OCI-LY1 (cell line): ENCODE results near the gene ADAMTSL2.

Experiments
- CTCF ChIP-seq: fragments of 200-600 bp; sonication (generic), shearing (Covaris generic); IDR thresholded peaks from 2 replicates; pipeline ENCODE4 v1.5.1; 2017; ENCODE audit warnings: mild to moderate bottlenecking, antibody characterized with exemption, low read length, moderate library complexity, mixed read lengths
- EZH2 ChIP-seq: fragments of 200-600 bp; sonication (generic), shearing (Covaris generic); IDR thresholded peaks from 2 replicates; pipeline ENCODE4 v1.8.0; 2017; ENCODE audit warnings: borderline replicate concordance, mixed run types, mild to moderate bottlenecking, antibody characterized with exemption, low read length, moderate library complexity, mixed read lengths

GRCh38 chr9:133560944-133561343, 26.4 kb downstream of the ADAMTSL2 start:
- TF ChIP-seq CTCF (no peak), EZH2 (no peak)
